SK-N-SH treated with all-trans-retinoic acid at 6 μM for 48 hours (cell line): ENCODE data around the gene DIDO1.
"Not testable (repeated sequence)": the region's sequence is repeated elsewhere in the genome, so short reads cannot be mapped to it uniquely, and the experiment has no call there.

Experiments used
- ATAC-seq: fragments of 200-7000 bp; cut with Tn5 transposase; 3 replicates; pipeline ENCODE4 v1.9.1; 2020; ENCODE audit warnings: mild to moderate bottlenecking, moderate library complexity
- ARNTL ChIP-seq: fragments of 450-650 bp; formaldehyde crosslinking; IDR thresholded peaks from 2 replicates; pipeline ENCODE4 v1.5.0; 2020; ENCODE audit warnings: low read depth, mild to moderate bottlenecking, moderate library complexity, borderline replicate concordance
- BACH2 ChIP-seq: fragments of 250-450 bp; sonication (Bioruptor Pico); IDR thresholded peaks from 2 replicates; pipeline ENCODE4 v1.9.0; 2021; ENCODE audit warnings: mild to moderate bottlenecking, borderline replicate concordance
- CSDC2 ChIP-seq: fragments of 250-450 bp; sonication (Bioruptor Pico); IDR thresholded peaks from 2 replicates; pipeline ENCODE4 v1.5.0; 2020; ENCODE audit warnings: mild to moderate bottlenecking, moderate library complexity
- ESRRG ChIP-seq: fragments of 250-450 bp; sonication (Bioruptor Pico); IDR thresholded peaks from 2 replicates; pipeline ENCODE4 v1.6.1; 2021; ENCODE audit warnings: mild to moderate bottlenecking
- GLIS3 ChIP-seq: fragments of 250-450 bp; sonication (Bioruptor Pico); IDR thresholded peaks from 2 replicates; pipeline ENCODE4 v1.5.0; 2020; ENCODE audit warnings: mild to moderate bottlenecking, moderate library complexity
- OSR1 ChIP-seq: fragments of 250-450 bp; sonication (Bioruptor Pico); IDR thresholded peaks from 2 replicates; pipeline ENCODE4 v1.8.0; 2022; ENCODE audit warnings: moderate library complexity, mild to moderate bottlenecking, inconsistent platforms
- PPARA ChIP-seq: fragments of 250-450 bp; sonication (Bioruptor Pico); IDR thresholded peaks from 2 replicates; pipeline ENCODE4 v1.5.0; 2020; ENCODE audit warnings: mild to moderate bottlenecking, borderline replicate concordance
- SNAI2 ChIP-seq: fragments of 250-450 bp; sonication (Bioruptor Pico); IDR thresholded peaks from 2 replicates; pipeline ENCODE4 v1.5.0; 2020; ENCODE audit warnings: mild to moderate bottlenecking, moderate library complexity
- TCF4 ChIP-seq: fragments of 250-450 bp; sonication (Bioruptor Pico); IDR thresholded peaks from 2 replicates; pipeline ENCODE4 v1.8.0; 2021; ENCODE audit warnings: mild to moderate bottlenecking, moderate library complexity, borderline replicate concordance
- TOX ChIP-seq: fragments of 250-450 bp; sonication (Bioruptor Pico); IDR thresholded peaks from 2 replicates; pipeline ENCODE4 v1.8.0; 2021; ENCODE audit warnings: mild to moderate bottlenecking, moderate library complexity, borderline replicate concordance
- ZNF565 ChIP-seq: fragments of 450-650 bp; formaldehyde crosslinking; conservative IDR thresholded peaks from 2 replicates; pipeline ENCODE4 v1.5.0; 2020; ENCODE audit warnings: low read depth, mild to moderate bottlenecking, moderate library complexity
- ZNF70 ChIP-seq: fragments of 450-650 bp; formaldehyde crosslinking; IDR thresholded peaks from 2 replicates; pipeline ENCODE4 v1.5.0; 2020; ENCODE audit warnings: mild to moderate bottlenecking, moderate library complexity
- ZNF8 ChIP-seq: fragments of 450-650 bp; formaldehyde crosslinking; IDR thresholded peaks from 2 replicates; pipeline ENCODE4 v1.5.0; 2020; ENCODE audit warnings: mild to moderate bottlenecking, moderate library complexity
- TF ChIP-seq, protein P1 (sequence below): fragments of 250-450 bp; sonication (Bioruptor Pico); IDR thresholded peaks from 2 replicates; pipeline ENCODE4 v1.5.1; 2020; ENCODE audit warnings: low read depth, mild to moderate bottlenecking, moderate library complexity
- TF ChIP-seq, protein P2 (sequence below): fragments of 250-450 bp; sonication (Bioruptor Pico); IDR thresholded peaks from 2 replicates; pipeline ENCODE4 v1.5.0; 2020; ENCODE audit warnings: mild to moderate bottlenecking, moderate library complexity

Gene DIDO1

DNA sequence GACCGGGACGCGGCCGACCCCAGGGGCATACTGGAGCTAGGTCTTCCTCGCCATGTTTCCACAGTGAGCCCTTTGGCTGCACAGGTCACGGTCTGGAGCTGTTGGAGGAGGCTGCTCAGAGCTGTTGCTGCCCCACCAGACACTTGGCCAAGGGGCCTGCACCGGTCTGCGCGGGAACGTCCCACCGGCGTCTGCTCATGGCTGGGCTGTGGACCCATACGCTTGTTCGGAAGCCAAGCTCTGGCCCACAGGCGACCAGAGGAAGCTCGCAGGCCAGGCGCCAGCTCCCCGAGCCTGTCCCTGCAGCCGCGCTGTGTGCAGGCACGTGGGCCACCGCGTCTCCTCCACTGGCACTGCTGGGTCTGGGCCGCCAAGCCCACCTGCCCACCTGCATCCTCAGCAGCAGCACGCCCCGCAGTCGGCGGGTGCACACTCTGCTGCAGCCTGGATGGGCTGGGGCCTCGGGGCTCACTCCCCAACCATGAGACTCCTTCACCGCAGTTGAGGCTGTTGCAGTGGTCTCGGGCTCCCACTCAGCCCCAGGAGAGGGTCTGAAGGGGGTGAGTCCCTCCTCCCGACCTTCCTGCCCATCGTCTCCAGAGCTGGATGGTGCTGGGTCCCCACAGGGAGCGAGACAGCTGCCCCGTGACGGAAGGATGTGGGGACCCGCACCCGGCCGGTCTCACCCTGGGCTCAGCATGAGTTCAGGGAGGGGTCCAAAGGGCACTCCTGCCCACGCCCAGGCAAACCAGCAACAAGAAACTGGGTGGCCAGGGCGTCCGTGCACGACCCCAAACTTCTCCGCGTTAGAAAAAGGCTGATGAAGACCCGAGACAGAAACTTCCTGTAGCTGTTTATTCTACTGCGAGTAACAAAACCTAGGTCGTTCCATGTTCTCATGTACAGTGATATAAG lies 49.1 kb downstream of the DIDO1 start:
- TF ChIP-seq CSDC2 (CRISPR knock-in tag) (no peak), TCF4 (CRISPR knock-in tag) (no peak), BACH2 (CRISPR knock-in tag) (no peak), PPARA (CRISPR knock-in tag) (no peak), ZNF70 (CRISPR knock-in tag) (no peak), OSR1 (CRISPR knock-in tag) (no peak), ZNF8 (CRISPR knock-in tag) (no peak)
- TF ChIP-seq, protein P1, sequence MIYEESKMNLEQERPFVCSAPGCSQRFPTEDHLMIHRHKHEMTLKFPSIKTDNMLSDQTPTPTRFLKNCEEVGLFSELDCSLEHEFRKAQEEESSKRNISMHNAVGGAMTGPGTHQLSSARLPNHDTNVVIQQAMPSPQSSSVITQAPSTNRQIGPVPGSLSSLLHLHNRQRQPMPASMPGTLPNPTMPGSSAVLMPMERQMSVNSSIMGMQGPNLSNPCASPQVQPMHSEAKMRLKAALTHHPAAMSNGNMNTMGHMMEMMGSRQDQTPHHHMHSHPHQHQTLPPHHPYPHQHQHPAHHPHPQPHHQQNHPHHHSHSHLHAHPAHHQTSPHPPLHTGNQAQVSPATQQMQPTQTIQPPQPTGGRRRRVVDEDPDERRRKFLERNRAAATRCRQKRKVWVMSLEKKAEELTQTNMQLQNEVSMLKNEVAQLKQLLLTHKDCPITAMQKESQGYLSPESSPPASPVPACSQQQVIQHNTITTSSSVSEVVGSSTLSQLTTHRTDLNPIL (CRISPR knock-in tag) = no peak
- no peak for ATAC-seq

DNA sequence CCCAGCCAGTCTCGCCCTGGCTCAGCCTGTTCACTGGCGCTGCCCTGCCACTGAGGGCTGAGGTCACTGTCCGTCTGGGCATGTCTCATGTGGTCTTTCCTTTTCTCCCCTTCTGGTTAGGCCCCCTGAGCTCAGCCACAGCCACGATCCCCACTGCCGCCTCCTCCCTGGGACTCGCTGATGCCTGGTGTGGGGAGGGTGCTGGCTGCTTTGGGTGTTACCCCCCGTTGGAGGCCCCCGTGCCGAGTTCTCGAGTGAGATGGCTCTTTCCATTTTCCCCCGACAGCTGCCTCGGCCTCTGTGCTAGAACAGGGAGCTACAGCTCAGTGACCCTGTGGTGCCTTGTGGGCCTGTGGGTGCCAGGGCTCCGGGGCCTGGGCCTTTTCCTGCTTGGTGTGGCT lies 49.8 kb downstream of the DIDO1 start:
- ATAC-seq = peak; percentile 3; the same call in 2 of the 3 replicates
- no peak for TF ChIP-seq ESRRG (CRISPR knock-in tag)
- TF ChIP-seq, protein P1 (CRISPR knock-in tag) = no peak
- TF ChIP-seq, protein P2, sequence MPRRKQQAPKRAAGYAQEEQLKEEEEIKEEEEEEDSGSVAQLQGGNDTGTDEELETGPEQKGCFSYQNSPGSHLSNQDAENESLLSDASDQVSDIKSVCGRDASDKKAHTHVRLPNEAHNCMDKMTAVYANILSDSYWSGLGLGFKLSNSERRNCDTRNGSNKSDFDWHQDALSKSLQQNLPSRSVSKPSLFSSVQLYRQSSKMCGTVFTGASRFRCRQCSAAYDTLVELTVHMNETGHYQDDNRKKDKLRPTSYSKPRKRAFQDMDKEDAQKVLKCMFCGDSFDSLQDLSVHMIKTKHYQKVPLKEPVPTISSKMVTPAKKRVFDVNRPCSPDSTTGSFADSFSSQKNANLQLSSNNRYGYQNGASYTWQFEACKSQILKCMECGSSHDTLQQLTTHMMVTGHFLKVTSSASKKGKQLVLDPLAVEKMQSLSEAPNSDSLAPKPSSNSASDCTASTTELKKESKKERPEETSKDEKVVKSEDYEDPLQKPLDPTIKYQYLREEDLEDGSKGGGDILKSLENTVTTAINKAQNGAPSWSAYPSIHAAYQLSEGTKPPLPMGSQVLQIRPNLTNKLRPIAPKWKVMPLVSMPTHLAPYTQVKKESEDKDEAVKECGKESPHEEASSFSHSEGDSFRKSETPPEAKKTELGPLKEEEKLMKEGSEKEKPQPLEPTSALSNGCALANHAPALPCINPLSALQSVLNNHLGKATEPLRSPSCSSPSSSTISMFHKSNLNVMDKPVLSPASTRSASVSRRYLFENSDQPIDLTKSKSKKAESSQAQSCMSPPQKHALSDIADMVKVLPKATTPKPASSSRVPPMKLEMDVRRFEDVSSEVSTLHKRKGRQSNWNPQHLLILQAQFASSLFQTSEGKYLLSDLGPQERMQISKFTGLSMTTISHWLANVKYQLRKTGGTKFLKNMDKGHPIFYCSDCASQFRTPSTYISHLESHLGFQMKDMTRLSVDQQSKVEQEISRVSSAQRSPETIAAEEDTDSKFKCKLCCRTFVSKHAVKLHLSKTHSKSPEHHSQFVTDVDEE (CRISPR knock-in tag) = no peak

DNA sequence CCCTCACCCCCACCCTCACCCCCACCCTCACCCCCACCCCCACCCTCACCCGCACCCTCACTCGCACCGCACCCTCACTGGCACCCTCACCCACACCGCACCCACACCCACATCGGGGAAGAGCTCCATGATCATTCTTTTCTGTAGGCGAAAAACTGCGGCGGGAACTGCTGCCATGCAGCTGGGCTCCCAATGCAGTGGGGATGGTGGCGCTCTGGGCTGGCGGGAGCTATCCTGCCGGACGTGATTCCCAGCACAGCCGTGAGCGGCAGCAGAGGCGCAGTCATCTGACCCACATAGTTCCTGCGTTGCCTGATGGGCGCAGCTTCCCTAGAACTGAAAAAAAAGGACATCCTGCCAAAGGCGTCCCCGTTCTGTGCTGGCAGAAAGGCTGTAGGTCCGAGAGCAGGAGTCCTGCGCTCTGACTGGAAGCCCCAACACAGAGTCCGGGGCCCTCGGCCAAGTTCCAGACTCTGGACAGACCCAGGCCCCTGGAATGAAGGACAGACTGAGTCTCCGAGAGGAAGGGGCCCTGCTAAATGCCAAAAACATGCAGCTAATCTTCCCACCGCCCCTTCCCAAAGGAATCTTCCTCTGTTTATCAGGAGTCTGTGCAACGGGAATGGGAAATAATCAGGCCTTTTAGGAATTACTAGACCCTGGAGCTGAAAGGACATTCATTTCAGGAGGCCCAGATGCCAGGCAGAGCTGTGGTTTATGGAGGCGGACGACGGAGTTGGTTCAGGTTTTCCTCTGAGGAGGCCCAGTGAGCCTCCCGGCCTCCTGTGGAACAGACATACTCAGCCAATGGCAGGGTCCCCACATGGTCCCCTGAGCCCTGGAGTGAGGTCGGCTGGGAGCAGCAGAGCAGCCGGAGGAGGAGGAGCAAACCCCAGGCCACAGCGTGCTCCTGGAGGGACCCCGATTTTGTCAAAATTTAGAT lies 50.6 kb downstream of the DIDO1 start:
- peak; percentile 99 for ATAC-seq
- no peak for TF ChIP-seq ZNF70 (CRISPR knock-in tag)
- TF ChIP-seq, protein P2 (CRISPR knock-in tag) = peak; percentile 19; the same call in 1 of the 2 replicates
- no peak for TF ChIP-seq PPARA (CRISPR knock-in tag)

DNA sequence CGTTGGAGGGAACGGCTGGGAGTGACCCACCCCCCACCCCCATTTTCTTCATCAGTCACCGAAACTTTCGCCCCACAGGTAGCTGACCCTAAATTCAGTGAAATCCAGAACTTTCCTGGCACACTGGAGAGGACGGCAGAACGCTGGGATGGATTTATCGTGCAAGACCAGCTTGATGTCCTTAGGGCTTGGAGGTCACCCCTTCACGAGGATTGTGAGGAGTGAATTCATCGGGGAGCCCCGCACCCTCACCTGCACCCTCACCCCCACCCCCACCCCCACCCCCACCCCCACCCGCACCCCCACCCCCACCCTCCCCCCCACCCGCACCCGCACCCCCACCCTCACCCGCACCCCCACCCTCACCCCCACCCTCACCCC lies 51.4 kb downstream of the DIDO1 start:
- no peak for ATAC-seq

DNA sequence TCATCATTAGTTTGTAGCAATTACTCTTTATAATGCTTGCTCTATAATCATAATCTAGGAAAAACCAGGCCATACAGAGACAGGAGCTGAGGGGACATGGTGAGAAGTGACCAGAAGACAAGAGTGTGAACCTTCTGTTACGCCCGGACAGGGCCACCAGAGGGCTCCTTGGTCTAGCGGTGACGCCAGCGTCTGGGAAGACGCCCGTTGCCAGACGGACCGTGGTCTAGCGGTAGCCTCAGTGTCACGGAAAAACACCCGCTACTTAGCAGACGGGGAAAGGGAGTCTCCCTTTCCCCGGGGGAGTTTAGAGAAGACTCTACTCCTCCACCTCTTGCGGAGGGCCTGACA lies 52.6 kb downstream of the DIDO1 start:
- ATAC-seq = not testable (repeated sequence)

More for the DNA sequence above, 51.4 kb downstream of the DIDO1 start:
- TF ChIP-seq GLIS3 (CRISPR knock-in tag) (no peak), TCF4 (CRISPR knock-in tag) (no peak), OSR1 (CRISPR knock-in tag) (no peak), PPARA (CRISPR knock-in tag) (no peak), ZNF8 (CRISPR knock-in tag) (no peak), ZNF565 (CRISPR knock-in tag) (no peak), SNAI2 (CRISPR knock-in tag) (no peak), TOX (CRISPR knock-in tag) (no peak), ARNTL (CRISPR knock-in tag) (no peak)
- TF ChIP-seq, all 23 proteins: peak for 0
